K562 (cell line): ENCODE results near the gene MRPS5. TPM values are rescaled to one million over a fixed set of nuclear protein-coding genes. Genes with fewer than 3 reads are reported as not detected.

Experiments used
- ARNT ChIP-seq, 2 experiments: fragments of 450-650 bp; IDR thresholded peaks; 2 replicates each; pipeline ENCODE4 v1.6.1; 2016; ENCODE audit warnings: mild to moderate bottlenecking in 1 of 2
- CHD1 ChIP-seq: fragments of 200-600 bp; sonication (generic); IDR thresholded peaks from one replicate; pipeline ENCODE4 v1.6.1; 2012; ENCODE audit warnings: mild to moderate bottlenecking, moderate library complexity, low read length, inconsistent platforms
- DPF2 ChIP-seq: fragments of 450-650 bp; IDR thresholded peaks from 2 replicates; pipeline ENCODE4 v1.6.1; 2016
- FOSL1 ChIP-seq: fragments of 200-800 bp; sonication (Bioruptor generic); conservative IDR thresholded peaks from 2 replicates; pipeline ENCODE4 v1.6.1; 2016; ENCODE audit warnings: missing genetic modification characterization, missing compliant biosample characterization
- KHSRP ChIP-seq: fragments of 450-650 bp; IDR thresholded peaks from 2 replicates; pipeline ENCODE4 v1.6.1; 2017
- POLR2B ChIP-seq: fragments of 450-650 bp; IDR thresholded peaks from 2 replicates; pipeline ENCODE4 v1.6.1; 2018; ENCODE audit warnings: low read depth; ENCODE audit not compliant: partially characterized antibody
- POLR2G ChIP-seq: fragments of 200-400 bp; formaldehyde crosslinking; IDR thresholded peaks from 2 replicates; pipeline ENCODE4 v1.6.1; 2017; ENCODE audit warnings: low read depth, mild to moderate bottlenecking, antibody characterized with exemption, low read length, moderate library complexity
- RBBP5 ChIP-seq: fragments of 200-600 bp; sonication (generic); IDR thresholded peaks from 2 replicates; pipeline ENCODE4 v1.6.1; 2012; ENCODE audit warnings: borderline replicate concordance, mild to moderate bottlenecking, low read length, control low read depth, inconsistent platforms; ENCODE audit not compliant: insufficient read depth, poor library complexity, severe bottlenecking
- RBFOX2 ChIP-seq: fragments of 200-400 bp; formaldehyde crosslinking; IDR thresholded peaks from 2 replicates; pipeline ENCODE4 v1.6.1; 2017; ENCODE audit warnings: low read depth, mild to moderate bottlenecking, low read length, moderate library complexity
- SAFB ChIP-seq: fragments of 200-400 bp; formaldehyde crosslinking; IDR thresholded peaks from 2 replicates; pipeline ENCODE4 v1.6.1; 2017; ENCODE audit warnings: low read depth, low read length, borderline replicate concordance
- TSC22D4 ChIP-seq: fragments of 450-650 bp; IDR thresholded peaks from 2 replicates; pipeline ENCODE4 v1.6.1; 2016; ENCODE audit warnings: missing genetic modification characterization, missing biosample characterization, control low read depth
- polyA plus RNA-seq, 8 experiments: library from polyadenylated mRNA; depleted of rRNA in 4 of 8; stranded (reverse) in 5 of 8; unstranded in 3 of 8; fragments of >200 nt; fragmentation: Nextera tagmentation in 2 of 8; fragmentation: Illumina TruSeq in 1 of 8; extraction: Ambion mirVana in 2 of 8; extraction: Trizol in 1 of 8; gene quantifications; 2 replicates each; pipeline versions ENCODE4 v1.2.1 to v1.2.3, GENCODE V29; 2011 to 2014; ENCODE audit warnings: inconsistent platforms in 1 of 8, missing spikeins in 1 of 8
- total RNA-seq, 7 experiments: library from RNA; depleted of rRNA in 6 of 7; stranded (reverse); fragments of >200 nt in 6 of 7; fragmentation: Illumina TruSeq in 2 of 7; extraction: Trizol in 2 of 7; gene quantifications; 2 replicates each; pipeline versions ENCODE4 v1.2.1 to v1.2.3, GENCODE V29; 2011 to 2021; ENCODE audit warnings: low replicate concordance in 1 of 7
- TF ChIP-seq, protein P1 (sequence below): fragments of 450-650 bp; formaldehyde crosslinking; IDR thresholded peaks from 2 replicates; pipeline ENCODE4 v1.4.0; 2020; ENCODE audit warnings: mild to moderate bottlenecking, moderate library complexity
- TF ChIP-seq, protein P2 (sequence below): sonication (generic); formaldehyde crosslinking; IDR thresholded peaks from 2 replicates; pipeline ENCODE4 v1.8.1; 2023; ENCODE audit warnings: mild to moderate bottlenecking, missing genetic modification reagents
- TF ChIP-seq, protein P3 (sequence below), 2 experiments: fragments of 450-650 bp; conservative IDR thresholded peaks; 2 replicates each; pipeline ENCODE4 v1.6.1; 2017; ENCODE audit warnings: mild to moderate bottlenecking in 2 of 2, moderate library complexity in 2 of 2

The MRPS5 gene
- total and polyA plus RNA-seq, 9 of the 15 experiments (the other 6 are each of a cell fraction or from before 2014, with no cell fraction given): 85.0 to 162 (median 118) TPM

DNA sequence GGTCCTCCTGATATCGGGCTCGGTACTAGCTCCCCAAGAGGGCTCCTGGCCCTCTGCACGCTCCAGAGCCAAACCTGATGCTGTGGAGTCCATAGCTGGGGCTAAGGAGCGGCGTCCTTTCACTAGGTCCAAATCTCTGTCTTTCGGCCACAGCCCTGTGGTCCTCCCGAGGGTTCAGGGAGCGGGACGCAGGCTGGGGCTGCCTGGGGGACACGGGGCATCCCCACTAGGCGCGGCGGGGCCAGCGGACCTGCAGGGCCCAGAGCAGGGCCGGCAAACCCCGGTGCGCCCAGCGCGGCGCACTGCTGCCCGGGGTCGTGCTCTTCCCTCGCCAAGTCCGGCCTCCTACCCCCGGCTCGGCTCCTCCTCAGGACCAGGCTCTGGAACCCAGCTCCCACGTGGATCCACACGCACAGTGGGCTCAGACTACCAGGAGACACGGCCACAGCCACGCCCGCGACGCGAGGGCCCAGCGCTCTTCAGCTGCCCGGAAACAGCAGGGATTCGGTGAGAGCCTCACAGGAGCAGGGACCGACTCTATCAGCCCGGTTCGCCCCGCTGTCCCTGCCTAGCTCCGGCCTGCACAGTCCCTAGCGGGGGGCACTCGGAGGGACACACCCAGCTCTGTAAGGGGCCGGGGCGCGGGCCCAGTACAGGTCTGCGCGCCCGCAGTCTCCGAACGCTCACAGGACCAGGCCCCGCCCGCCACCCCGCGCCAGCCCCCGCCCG lies 37.4 kb upstream of the MRPS5 start (continued):
- TF ChIP-seq, protein P1, sequence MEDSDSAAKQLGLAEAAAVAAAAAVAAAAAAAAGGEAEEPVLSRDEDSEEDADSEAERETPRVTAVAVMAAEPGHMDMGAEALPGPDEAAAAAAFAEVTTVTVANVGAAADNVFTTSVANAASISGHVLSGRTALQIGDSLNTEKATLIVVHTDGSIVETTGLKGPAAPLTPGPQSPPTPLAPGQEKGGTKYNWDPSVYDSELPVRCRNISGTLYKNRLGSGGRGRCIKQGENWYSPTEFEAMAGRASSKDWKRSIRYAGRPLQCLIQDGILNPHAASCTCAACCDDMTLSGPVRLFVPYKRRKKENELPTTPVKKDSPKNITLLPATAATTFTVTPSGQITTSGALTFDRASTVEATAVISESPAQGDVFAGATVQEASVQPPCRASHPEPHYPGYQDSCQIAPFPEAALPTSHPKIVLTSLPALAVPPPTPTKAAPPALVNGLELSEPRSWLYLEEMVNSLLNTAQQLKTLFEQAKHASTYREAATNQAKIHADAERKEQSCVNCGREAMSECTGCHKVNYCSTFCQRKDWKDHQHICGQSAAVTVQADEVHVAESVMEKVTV (CRISPR knock-in tag): no peak
- TF ChIP-seq RBBP5 (peak; percentile 36), ARNT (IDR thresholded peaks at IDR 0.05) (no peak), CHD1 (peak; percentile 62), KHSRP (no peak), POLR2B (no peak), POLR2G (peak; percentile 75), DPF2 (0 out of 2 replicates have a peak, but pooled peaks have one; percentile 1), TSC22D4 (tag) (no peak), SAFB (peak; percentile 80; the same call in 1 of the 2 replicates), RBFOX2 (peak; percentile 70), FOSL1 (tag) (no peak)
- TF ChIP-seq, protein P2, sequence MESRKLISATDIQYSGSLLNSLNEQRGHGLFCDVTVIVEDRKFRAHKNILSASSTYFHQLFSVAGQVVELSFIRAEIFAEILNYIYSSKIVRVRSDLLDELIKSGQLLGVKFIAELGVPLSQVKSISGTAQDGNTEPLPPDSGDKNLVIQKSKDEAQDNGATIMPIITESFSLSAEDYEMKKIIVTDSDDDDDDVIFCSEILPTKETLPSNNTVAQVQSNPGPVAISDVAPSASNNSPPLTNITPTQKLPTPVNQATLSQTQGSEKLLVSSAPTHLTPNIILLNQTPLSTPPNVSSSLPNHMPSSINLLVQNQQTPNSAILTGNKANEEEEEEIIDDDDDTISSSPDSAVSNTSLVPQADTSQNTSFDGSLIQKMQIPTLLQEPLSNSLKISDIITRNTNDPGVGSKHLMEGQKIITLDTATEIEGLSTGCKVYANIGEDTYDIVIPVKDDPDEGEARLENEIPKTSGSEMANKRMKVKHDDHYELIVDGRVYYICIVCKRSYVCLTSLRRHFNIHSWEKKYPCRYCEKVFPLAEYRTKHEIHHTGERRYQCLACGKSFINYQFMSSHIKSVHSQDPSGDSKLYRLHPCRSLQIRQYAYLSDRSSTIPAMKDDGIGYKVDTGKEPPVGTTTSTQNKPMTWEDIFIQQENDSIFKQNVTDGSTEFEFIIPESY (CRISPR knock-in tag): peak; percentile 31; the same call in 1 of the 2 replicates
- TF ChIP-seq, protein P3, sequence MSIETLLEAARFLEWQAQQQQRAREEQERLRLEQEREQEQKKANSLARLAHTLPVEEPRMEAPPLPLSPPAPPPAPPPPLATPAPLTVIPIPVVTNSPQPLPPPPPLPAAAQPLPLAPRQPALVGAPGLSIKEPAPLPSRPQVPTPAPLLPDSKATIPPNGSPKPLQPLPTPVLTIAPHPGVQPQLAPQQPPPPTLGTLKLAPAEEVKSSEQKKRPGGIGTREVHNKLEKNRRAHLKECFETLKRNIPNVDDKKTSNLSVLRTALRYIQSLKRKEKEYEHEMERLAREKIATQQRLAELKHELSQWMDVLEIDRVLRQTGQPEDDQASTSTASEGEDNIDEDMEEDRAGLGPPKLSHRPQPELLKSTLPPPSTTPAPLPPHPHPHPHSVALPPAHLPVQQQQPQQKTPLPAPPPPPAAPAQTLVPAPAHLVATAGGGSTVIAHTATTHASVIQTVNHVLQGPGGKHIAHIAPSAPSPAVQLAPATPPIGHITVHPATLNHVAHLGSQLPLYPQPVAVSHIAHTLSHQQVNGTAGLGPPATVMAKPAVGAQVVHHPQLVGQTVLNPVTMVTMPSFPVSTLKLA (conservative IDR thresholded peaks at IDR 0.05): peak in 1 of 2 experiments; percentile 39; a peak in 1 of 4 replicates
